ENCODE measurements around the gene FAM114A1.
"Not testable (repeated sequence)": the region's sequence is repeated elsewhere in the genome, so short reads cannot be mapped to it uniquely, and the experiment has no call there.

Gene FAM114A1

DNA sequence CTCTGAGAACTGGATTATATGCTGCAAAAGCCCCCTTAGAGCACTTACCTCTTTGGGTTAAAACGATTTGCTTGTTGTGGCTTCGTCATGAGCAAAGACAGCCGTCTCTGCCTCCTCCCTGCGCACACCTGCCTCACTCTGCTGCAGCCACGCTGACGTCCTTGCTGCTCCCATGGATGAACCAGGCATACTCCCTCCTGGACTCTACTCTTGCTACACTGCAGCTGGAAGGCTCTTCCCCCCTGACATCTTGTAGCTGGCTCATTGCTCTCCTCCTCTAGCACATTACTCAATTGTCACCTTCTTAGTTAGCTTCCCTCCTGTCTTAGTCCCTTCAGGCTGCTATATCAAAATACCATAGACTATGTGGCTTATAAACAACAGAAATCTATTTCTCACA, 59.3 kb downstream of the FAM114A1 start:
- intact Hi-C loops (cut with DNase I), result loop anchor here (10.0 kb wide), 1 partner anchor 118 kb away; no protein-coding TSS in a partner anchor
- no peak for DNase-seq

GRCh38 chr4:38928568-38928967, 61.0 kb downstream of the FAM114A1 start:
- intact Hi-C loops (cut with DNase I), result loop anchor here (10.0 kb wide), 1 partner anchor 116 kb away; no protein-coding TSS in a partner anchor
- no peak for DNase-seq

DNA sequence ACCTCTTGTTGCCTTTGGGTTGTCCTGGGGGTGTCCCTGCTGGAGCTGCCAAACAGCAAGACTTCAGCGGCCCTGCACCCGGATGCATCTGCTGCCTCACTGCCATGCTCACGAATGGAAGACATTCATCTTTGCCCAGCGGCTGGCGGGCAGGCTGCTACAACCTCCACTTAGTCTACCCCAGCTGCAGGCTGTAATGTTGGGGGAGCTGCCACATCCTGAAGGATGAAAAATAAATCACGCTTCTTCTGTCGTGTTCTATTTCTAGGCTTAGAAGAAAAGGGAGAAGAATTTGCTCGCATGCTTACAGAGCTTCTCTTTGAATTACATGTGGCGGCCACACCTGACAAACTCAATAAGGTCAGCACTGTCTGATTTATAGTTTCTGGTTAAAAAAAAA, 61.4 kb downstream of the FAM114A1 start:
- peak in 3 of 10 donors; percentile 28 to 86 (median 70) for DNase-seq
- intact Hi-C loops (cut with DNase I), result loop anchor here (10.0 kb wide), 1 partner anchor 116 kb away; no protein-coding TSS in a partner anchor

GRCh38 chr4:38930204-38930603, 62.6 kb downstream of the FAM114A1 start:
- intact Hi-C loops (cut with DNase I), result no loop called here
- DNase-seq, result no peak

GRCh38 chr4:38930707-38931106, 63.1 kb downstream of the FAM114A1 start:
- intact Hi-C loops (cut with DNase I), result no loop called here
- DNase-seq, result no peak

GRCh38 chr4:38931125-38931524, 63.5 kb downstream of the FAM114A1 start:
- no peak for DNase-seq
- intact Hi-C loops (cut with DNase I), result no loop called here

- intact Hi-C loops (cut with DNase I), result no loop called here
- no peak for DNase-seq
Observed at GRCh38 chr4:38935391-38936073, 67.9 kb downstream of the FAM114A1 start.

GRCh38 chr4:38939165-38939564, 71.6 kb downstream of the FAM114A1 start:
- intact Hi-C loops (cut with DNase I), result no loop called here

GRCh38 chr4:38940476-38940875, 72.9 kb downstream of the FAM114A1 start:
- intact Hi-C loops (cut with DNase I), result no loop called here
- no peak for DNase-seq

More at GRCh38 chr4:38939165-38939564, 71.6 kb downstream of the FAM114A1 start:
- no peak for DNase-seq

GRCh38 chr4:38941906-38942305, 74.3 kb downstream of the FAM114A1 start:
- intact Hi-C loops (cut with DNase I); DNase-seq: not testable (repeated sequence)

DNA sequence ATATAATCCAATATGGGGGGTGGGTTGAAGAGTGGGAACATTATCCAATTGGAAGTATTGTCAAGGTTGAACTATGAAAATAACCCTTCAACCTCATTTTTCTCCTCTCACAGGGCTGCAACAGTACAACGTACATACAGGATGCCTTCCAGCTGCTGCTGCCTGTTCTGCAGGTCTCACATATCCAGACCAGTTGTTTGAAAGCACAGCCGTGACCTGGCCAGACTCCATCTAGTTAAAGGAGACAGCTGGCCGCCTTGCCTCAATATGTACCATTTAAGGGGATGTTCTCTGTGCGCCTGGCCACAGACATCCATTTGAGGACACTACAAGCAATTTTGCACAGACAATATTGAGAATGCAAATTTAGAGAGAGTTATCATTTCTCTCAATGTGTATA, 75.7 kb downstream of the FAM114A1 start:
- no peak for DNase-seq
- intact Hi-C loops (cut with DNase I), result no loop called here

DNA sequence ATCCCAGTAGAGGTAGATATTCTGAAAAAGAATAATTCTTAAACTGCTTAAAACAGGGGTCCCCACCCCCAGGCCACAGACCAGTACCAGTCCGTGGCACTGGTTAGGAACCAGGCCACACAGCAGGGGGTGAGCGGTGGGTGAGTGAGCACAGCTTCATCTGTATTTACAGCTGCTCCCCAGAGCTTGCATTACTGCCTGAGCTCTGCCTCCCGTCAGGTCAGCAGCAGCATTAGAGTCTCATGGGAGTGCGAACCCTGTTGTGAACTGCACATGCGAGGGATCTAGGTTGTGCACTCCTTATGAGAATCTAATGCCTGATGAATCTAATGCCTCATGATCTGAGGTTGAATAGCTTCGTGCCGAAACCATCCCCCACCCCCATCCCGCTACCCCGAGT, 76.8 kb downstream of the FAM114A1 start:
- no peak for DNase-seq
- intact Hi-C loops (cut with DNase I), result no loop called here

DNA sequence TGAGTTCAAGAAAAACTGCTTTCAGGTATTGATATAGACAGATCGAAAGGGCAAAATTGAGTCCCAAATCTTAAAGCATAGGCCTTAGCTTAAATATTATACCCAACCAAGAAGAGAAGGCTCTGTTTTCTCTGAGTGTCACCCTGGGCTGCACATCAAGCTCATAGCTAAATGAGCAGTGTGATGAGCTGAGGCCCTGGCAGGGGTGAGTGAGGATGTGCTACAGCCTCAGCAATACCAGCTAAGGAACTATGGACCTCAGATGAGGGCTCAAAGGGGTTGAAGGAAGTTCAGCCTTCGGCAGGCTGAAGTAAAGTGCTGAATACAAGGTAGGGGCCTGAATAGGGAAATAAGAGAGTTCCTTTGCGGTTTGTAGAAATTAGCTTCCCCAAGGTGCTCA, 79.3 kb downstream of the FAM114A1 start:
- intact Hi-C loops (cut with DNase I), result no loop called here
- DNase-seq, result no peak

- intact Hi-C loops (cut with DNase I), result no loop called here
- peak in 8 of 10 donors; percentile 19 to 89 (median 46) for DNase-seq
Observed at GRCh38 chr4:38948551-38948950, 80.9 kb downstream of the FAM114A1 start.

DNA sequence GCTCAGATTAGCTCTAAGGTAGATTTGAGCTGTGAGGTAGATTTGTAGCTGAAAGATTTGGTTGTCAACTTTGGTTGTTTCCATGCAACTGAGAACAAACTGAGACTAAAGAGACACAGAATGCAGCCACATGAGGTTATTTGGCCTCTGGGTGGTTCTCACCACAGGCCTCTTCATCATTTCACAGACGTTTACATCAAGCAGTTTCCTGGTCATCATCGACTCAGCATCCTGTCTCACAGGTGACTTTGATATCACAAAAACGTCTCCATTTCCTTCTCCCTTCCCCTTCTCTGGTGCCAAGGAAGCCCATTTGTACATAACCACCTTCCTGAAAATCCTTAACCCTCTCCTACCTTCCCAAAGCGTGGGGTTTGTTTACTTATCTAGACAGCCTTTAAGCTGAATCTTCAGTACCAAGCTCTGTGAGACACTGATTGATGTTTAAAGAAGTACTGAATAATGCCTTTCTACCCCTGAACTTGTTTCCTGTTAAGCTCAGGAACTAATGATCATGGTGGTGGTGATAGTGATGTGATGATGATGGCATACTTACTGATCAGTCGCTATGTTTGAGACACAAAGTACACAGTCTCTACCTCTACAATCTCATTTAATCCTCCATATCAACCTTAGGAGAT, 81.9 kb downstream of the FAM114A1 start:
- intact Hi-C loops (cut with DNase I), result no loop called here

GRCh38 chr4:38950159-38950558, 82.6 kb downstream of the FAM114A1 start:
- intact Hi-C loops (cut with DNase I), result no loop called here

More for the DNA sequence above, 81.9 kb downstream of the FAM114A1 start:
- no peak for DNase-seq

DNA sequence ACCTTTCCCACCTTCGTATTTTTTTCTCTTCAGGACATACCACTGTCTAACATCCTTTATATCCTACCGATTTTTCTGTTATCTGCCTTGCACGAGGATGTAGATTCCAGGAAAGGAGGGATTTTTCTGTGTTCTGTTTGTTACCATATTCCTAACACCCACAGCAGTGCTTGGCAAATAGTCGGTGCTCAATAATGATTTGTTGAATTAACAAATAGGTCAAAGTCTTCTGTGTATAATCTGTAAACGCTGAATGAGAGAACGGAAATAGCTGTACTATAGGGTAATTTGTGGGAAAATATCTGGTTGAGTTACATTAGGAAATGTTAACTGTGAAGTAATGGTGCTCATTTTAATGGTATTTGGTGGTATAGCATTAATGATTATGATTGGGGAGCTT, 83.1 kb downstream of the FAM114A1 start:
- intact Hi-C loops (cut with DNase I), result no loop called here
- no peak for DNase-seq

More at GRCh38 chr4:38950159-38950558, 82.6 kb downstream of the FAM114A1 start:
- no peak for DNase-seq

GRCh38 chr4:38951598-38951997, 84.0 kb downstream of the FAM114A1 start:
- DNase-seq, result no peak
- intact Hi-C loops (cut with DNase I), result no loop called here

- no peak for DNase-seq
- intact Hi-C loops (cut with DNase I), result no loop called here
Observed at GRCh38 chr4:38952017-38952416, 84.4 kb downstream of the FAM114A1 start.

DNA sequence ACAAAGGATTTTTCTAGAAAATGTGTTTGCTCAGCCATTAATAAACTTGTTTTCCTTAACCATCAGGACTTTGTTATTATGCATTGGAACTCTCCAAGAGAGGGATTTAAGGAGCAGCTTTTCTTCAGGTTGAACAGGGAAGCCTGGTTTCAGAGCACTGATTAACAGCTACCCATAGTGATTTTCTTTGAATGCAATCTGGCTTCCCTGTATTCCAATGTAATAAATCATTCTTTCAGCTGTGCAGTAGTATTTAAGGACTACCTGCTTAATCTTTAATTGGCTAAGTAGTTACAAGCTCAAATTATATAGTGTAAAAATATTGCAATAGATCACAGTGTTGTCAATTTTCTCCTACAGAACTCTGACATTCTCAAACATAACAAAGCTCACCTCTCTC, 87.1 kb downstream of the FAM114A1 start:
- intact Hi-C loops (cut with DNase I), result no loop called here
- DNase-seq, result no peak

GRCh38 chr4:38955957-38956356, 88.4 kb downstream of the FAM114A1 start:
- DNase-seq, result no peak
- intact Hi-C loops (cut with DNase I), result no loop called here

GRCh38 chr4:38957261-38957815, 89.7 kb downstream of the FAM114A1 start:
- intact Hi-C loops (cut with DNase I), result no loop called here
- no peak for DNase-seq
